Measurements from ENCODE around the gene PRAMEF8.
"Not testable (repeated sequence)": the region's sequence is repeated elsewhere in the genome, so short reads cannot be mapped to it uniquely, and the experiment has no call there.

GRCh38 chr1:13246554-13246871 lies 38.4 kb downstream of the PRAMEF8 start:
- not testable (repeated sequence) for TF ChIP-seq CTCF (IDR thresholded peaks at IDR 0.05); ZFX (IDR thresholded peaks at IDR 0.05; ENCODE audit: borderline replicate concordance)

Measured in 22Rv1 (cell line).